ENCODE data around the gene KCNJ2.

Gene KCNJ2

GRCh38 chr17:70168977-70169708 lies at the start of gene KCNJ2:
Gene KCNJ2, plus strand, starts transcription at chr17:70169532. Its CDS starts 5,508 bp downstream, at chr17:70175040.
- DNase-seq = peak; percentile 44

DNA sequence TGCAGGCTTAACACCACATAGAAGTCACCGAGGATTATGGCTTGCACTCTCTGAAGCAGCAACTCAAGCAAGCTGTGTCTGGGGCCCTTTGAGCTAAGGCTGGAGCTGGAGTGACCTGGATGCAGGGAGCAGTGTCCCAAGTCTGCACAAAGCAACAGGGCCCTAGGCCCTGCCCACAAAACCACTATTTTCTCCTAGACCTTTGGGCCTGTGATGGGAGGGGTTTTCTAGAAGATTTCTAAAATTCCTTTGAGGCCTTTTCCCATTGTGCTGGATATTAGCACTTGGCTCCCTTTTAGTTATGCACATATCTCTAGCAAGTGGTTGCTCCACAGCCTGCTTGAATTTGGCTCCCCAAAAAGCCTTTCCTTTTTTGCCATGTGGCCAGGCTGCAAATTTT lies 49.8 kb upstream of the KCNJ2 start:
- DNase-seq = no peak

DNA sequence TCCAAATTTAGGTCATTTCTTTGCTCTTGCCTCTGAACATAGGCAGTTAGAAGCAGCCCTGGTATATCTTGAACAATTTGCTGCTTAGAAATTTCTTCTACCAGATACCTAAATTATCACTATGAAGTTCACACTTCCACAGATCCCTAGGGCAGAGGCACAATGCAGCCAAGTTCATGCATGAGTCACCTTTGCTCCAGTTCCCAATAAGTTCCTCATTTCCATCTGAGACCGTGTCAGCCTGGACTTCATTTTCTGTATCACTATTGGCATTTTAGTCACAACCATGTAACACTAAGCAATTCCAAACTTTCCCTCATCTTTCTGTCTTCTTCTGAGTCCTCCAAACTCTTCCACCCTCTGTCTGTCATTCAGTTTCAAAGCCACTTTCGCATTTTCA lies 49.3 kb upstream of the KCNJ2 start:
- DNase-seq = no peak

GRCh38 chr17:70120425-70120824 lies 48.9 kb upstream of the KCNJ2 start:
- no peak for DNase-seq

- DNase-seq = no peak
Measured at GRCh38 chr17:70121126-70121525, 48.2 kb upstream of the KCNJ2 start.

DNA sequence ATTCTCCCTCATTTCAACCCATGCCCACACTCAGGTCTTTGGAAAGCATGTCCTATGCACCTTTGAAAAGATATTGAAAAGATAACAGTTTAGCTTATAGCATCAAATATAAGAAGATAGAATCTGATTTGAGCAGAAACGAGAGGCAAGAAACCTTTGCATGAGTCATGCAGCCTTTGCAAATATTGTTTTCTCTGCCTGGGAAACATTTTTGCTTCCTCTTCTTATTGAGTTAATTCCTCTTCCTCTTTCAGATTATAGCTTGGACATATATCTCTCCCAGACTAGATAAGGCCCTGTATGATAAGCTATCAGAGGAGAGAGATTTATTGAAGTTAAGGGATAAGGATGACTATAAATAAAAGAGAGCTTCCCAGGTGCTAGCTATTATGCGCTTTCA lies 46.1 kb upstream of the KCNJ2 start:
- DNase-seq = no peak

GRCh38 chr17:70124723-70125122 lies 44.6 kb upstream of the KCNJ2 start:
- no peak for DNase-seq

DNA sequence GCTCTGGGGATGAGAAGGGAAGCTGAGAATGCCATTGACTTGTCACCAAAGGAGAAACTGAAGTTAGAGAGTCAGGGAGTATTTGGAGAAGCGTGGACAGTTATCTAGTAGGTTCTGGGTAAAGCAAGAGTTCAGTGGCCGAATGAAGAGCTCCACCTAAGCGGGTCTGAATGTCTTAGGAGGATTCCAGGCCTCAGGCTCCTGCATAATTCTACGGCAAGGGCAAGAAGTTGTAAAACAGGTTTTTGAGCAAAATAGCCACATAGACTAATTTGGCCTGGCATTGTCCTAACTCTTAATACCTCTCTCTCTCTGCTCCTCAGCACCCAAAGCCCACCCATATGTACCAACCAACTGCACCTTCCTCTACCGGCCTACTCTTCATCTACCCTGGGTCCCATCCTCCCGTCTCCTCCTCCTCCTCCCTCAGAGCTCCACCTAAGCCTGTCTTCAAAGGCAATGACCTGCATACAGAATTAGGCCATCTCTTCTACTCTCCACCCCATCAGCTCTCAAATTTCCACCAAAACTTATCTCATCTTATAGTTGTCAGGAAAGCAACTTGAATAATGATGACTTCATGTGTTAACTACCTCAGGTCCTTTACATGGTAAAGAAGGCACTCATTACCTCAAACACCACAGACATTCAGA lies 42.0 kb upstream of the KCNJ2 start:
- no peak for DNase-seq

DNA sequence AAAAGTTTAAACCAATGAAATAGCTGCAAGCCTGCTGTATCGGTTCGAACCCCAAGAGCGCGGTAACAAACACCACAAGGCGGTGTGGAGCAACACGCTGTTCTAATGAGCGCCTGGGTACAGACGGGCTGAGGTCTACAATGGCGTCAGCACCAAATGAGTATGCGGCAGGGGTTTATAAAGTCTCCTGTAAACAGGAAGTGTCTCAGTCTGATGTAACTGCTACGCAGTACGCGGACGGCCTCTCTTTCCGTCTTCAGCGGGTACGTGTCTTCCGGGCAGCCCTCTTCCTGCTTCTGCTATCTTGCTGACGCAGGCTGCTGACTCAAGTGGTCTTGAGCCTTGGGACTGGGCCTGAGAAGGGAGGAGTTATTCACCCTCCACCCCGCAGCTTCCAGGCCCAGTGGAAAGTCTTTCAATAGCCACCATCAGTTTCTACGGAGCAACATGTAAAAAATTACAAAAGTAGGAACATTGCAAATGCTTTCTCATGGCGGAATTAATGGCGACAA lies 40.5 kb upstream of the KCNJ2 start:
- no peak for DNase-seq

DNA sequence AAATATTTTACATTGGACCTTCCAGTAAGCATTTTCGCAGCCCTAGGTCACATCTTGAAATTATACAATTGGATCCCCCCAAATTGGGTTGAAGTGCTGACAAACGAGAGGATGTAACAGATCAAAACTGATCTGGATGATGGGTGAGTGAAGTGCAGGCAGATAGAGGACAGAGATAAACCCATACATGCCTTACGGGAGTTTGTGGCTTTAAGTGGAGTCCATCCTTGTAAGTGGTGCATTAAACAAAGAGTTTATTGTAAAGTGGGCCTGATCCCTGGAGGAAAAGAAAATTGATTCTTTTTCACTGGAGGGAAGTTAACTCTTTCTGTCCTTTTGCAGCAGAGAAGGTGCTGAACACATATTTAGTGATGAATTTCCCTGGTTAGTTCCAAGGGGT lies 39.0 kb upstream of the KCNJ2 start:
- no peak for DNase-seq

- DNase-seq = no peak
Measured at GRCh38 chr17:70132505-70132904, 36.8 kb upstream of the KCNJ2 start.

DNA sequence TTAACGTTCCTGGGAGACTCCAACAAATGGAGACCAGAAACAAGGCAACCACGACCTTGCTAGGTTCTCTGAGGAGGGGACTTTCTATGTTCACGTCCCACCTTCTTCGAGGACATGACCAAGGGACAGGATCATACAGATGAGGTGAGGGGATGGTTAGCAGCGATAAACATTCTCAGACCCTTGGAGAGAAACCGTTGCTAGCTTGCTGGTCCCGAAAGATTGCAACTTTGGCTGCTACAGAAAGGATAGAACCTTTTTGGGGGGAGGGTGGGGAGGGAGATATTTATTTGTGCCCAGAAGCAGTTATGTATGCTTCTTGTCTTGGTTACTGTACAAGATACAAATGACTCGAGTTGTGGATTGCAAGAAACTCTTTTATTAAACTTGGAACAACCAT lies 35.3 kb upstream of the KCNJ2 start:
- no peak for DNase-seq

- DNase-seq = no peak
Measured at GRCh38 chr17:70134777-70135176, 34.6 kb upstream of the KCNJ2 start.

DNA sequence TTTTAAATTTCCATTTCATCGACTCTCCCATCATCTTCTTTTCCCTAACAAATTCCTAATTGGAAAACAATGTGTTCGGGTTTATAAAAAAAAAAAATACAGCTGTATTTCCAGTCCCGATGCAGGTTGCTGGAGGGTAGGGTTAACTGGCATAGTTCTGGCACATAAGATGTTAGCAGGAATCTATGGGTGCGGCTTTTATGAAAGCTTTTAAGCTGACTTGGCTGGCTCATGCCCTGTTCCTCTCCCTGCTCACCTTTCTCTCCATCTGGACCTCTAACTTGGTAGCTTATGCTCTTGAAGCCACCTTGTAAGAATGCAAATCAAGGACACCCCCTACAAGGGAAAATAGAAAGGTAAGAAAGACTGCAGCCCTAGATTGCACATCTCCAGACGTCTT lies 33.2 kb upstream of the KCNJ2 start:
- DNase-seq = no peak

DNA sequence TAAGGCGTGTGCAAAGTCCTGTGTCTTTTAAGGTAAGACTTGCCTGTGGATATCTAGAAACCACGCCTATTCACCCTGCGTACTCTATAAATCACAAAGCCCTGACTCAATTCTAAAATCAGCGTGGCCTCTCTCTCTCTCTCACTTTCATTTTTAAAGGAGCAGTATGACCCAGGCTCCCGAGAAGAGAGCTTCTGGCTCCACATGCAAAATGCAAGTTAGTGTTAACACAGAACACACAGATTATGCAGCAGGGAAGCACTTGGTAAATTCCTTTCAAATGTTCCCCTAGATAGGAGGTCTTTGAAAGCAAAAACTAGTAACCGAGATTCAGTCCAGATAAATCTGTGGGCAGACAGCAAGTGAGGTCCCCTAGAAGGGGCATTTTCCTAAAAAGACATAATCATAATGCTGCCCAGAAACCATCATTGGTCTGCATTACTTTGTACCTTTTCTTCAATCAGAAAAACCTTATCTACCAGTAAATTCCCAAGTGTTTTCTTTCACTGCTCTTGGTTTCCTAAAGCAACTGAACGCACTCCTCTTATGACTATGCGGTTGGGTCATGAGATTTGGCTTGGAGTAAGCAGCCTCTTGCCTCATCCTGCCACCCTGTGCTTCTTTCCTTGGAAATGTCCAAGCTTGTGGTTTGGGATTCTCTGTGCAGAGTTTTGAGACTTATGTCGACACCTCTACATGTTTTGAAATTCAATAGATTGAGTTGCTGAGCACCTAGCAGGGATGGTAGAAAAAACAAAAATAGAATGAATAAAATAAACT lies 31.7 kb upstream of the KCNJ2 start:
- DNase-seq = peak; percentile 42

- DNase-seq = no peak
Measured at GRCh38 chr17:70138291-70138865, 31.0 kb upstream of the KCNJ2 start.

- DNase-seq = no peak
Measured at GRCh38 chr17:70139449-70139993, 29.8 kb upstream of the KCNJ2 start.

GRCh38 chr17:70144260-70144846 lies 25.0 kb upstream of the KCNJ2 start:
- DNase-seq = no peak

DNA sequence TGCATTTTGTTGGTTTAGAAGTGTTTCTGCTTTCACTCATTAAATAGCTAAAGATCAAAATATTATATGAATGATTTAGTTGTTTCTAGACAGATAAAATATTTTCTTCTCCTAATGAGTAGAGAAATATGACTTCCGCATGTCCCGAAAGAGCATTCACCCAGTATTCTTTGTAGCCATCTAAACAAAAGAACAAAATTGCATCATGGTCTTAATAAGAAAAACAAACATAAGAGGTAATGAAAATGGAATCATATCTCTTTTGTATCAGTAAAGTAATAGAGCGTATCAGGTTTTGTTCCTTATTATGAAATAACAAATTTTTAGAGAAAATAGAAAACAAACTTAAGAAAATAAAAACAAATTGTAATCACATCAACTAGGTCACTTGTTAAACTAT lies 16.1 kb upstream of the KCNJ2 start:
- no peak for DNase-seq

DNA sequence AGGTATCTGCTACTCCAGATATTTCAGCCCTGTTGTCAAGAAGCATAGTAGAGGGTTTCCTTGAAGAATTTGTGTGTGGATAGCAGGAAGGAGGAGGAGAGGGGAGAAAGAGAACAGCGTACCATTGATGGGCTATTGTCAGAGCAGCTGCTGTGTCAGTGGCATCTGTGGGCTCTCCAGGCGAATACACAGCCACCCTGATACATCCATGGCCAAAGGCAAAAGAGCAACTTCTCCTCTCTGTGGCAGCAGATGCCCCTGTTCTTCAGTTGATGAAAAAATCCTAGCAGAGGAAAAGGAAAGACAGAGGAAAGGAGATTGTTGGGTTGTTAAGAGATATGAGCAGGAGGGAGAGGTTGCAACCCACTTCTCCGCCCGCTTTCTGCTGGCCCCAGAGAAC lies 12.2 kb upstream of the KCNJ2 start:
- no peak for DNase-seq

DNA sequence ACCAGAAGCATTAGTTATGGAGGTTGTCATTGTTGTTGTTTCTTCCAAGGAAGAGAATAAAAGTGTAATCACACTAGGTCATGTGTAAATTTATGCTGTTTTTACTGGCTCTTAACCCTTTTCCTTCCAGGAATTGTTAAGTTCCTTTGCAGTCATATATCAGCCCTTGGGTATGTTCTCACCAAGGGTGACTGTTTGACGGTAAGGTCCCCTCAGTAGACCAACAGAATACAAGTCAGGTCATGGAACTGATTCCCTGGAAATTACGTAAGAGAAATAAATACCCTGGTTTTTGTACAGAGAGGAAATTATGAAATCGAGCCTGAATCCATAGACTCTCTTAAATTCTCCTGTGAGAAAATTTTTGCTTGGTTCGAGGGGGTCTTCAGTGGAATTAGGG lies 11.2 kb upstream of the KCNJ2 start:
- no peak for DNase-seq

- DNase-seq = no peak
Measured at GRCh38 chr17:70158591-70158990, 10.7 kb upstream of the KCNJ2 start.

GRCh38 chr17:70159980-70160379 lies 9.4 kb upstream of the KCNJ2 start:
- no peak for DNase-seq
